Nephron progenitor cell (in vitro differentiated cells): Measurements from ENCODE around the gene ZNF628.

Source experiments
- DNase-seq: peaks from one replicate; pipeline ENCODE4 v3.0.0; 2021
- H3K27ac Mint-ChIP-seq: 2 replicates; pipeline ENCODE4 v1.8.0; 2021; ENCODE audit warnings: mild to moderate bottlenecking, moderate library complexity, mixed read lengths
- H3K27me3 Mint-ChIP-seq: 2 replicates; pipeline ENCODE4 v1.8.0; 2021; ENCODE audit warnings: mild to moderate bottlenecking, low read depth, mixed read lengths; ENCODE audit not compliant: poor library complexity
- H3K36me3 Mint-ChIP-seq: 2 replicates; pipeline ENCODE4 v1.8.0; 2021; ENCODE audit warnings: low read depth, mixed read lengths
- H3K4me1 Mint-ChIP-seq: 2 replicates; pipeline ENCODE4 v1.8.0; 2021; ENCODE audit warnings: mixed read lengths
- H3K4me3 Mint-ChIP-seq: 2 replicates; pipeline ENCODE4 v1.8.0; 2021; ENCODE audit warnings: mild to moderate bottlenecking, moderate library complexity, mixed read lengths
- H3K9me3 Mint-ChIP-seq: 2 replicates; pipeline ENCODE4 v1.8.0; 2021; ENCODE audit warnings: mild to moderate bottlenecking, moderate library complexity, mixed read lengths
- CTCF ChIP-seq: fragments of 200-600 bp; sonication (generic); IDR thresholded peaks from 2 replicates; pipeline ENCODE4 v1.5.0; 2021; ENCODE audit warnings: antibody characterized with exemption

The ZNF628 gene

GRCh38 chr19:55504981-55505380, 28.6 kb downstream of the ZNF628 start:
- H3K9me3 Mint-ChIP-seq = peaks cover 32% of the 10 kb centered on the region
- H3K27me3 Mint-ChIP-seq = peaks cover 58% of the 10 kb centered on the region
- TF ChIP-seq CTCF = no peak
- peaks cover 19% of the 10 kb centered on the region for H3K36me3 Mint-ChIP-seq
- no peak overlapping the region for H3K27ac Mint-ChIP-seq
- peaks cover 7% of the 10 kb centered on the region for H3K4me1 Mint-ChIP-seq
- H3K4me3 Mint-ChIP-seq = no peak overlapping the region
- DNase-seq = no peak

GRCh38 chr19:55508120-55508519, 31.7 kb downstream of the ZNF628 start:
- Mint-ChIP-seq H3K27me3 (peaks cover 61% of the 10 kb centered on the region), H3K4me1 (peaks cover 14% of the 10 kb centered on the region), H3K4me3 (no peak overlapping the region), H3K9me3 (peaks cover 23% of the 10 kb centered on the region), H3K36me3 (peaks cover 6% of the 10 kb centered on the region), H3K27ac (no peak overlapping the region)
- no peak for TF ChIP-seq CTCF
- no peak for DNase-seq

DNA sequence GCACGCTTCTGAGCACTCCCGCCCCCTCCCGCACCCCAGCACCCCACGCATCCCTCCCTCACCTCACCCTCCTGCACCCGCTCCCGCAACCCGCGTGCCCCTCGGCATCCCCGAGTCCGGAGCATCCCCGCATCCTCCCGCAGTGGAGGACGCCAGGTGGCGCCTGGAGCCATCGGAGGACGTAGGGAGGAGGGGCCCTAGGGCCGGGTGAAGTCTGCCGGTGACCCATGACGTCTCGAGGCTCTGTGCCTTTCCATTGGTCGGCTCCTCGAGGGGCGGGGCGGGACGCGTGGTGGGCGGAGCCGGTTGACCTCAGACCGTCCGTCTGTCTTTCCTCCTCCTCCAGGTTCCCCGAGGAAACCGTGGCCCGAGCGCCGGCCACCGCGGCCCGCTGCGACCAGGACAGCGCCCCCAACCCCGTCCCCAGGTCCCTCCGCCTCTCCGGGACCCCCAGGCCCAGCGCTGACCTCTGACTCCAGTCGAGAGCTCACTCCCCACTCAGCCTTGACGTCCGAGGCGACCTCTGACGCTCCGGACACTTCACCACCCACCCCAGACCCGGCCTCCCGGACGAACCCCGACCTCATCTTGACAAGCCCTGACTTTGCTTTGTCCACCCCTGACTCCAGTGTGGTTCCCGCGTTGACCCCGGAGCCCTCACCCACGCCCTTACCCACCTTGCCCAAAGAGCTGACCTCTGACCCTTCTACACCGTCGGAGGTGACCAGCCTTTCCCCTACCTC, 40.6 kb downstream of the ZNF628 start:
- H3K4me3 Mint-ChIP-seq = peak overlapping the region; percentile 71
- peak; percentile 58 for TF ChIP-seq CTCF
- no peaks in the 10 kb centered on the region for H3K36me3 Mint-ChIP-seq
- H3K27ac Mint-ChIP-seq = peak overlapping the region; percentile 88
- no peaks in the 10 kb centered on the region for H3K9me3 Mint-ChIP-seq
- peaks cover 21% of the 10 kb centered on the region for H3K4me1 Mint-ChIP-seq
- peaks cover 20% of the 10 kb centered on the region for H3K27me3 Mint-ChIP-seq
- peak; percentile 93 for DNase-seq

DNA sequence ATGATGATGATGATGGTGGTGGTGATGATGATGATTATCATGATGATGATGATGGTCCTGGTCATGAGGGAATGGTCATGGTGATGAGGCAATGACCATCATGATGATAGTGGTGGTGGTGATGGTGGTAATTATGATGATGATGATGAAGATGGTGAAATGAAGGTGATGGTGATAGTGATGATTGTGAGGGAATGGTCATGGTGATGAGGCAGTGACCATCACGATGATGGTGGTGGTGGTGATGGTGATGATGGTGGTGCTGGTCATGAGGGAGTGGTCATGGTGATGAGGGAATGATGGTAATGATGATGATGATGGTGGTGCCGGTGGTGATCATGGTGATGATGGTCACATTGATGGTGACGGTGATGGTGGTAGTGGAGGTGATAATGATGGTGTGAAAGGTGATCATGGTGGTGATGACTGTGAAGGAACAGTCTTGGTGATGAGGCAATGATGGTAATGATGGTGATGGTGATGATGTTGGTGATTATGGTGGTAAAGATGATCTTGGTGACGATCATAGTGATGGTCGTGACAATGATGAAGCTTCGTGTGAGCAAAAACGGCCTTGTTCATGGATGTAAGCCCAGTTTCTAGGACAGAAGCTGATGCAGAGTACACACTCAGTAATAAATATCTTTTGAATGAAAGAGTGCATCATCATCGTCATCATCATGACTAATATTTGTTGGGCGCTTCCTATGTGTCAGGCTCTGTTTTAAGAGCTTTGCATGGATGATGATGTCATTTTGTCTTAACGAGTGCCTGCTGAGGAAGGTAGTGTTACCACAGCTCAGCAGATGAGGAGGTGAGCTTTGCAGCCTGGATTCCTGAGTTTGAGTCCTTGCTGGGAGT, 43.3 kb downstream of the ZNF628 start:
- H3K36me3 Mint-ChIP-seq = peaks cover 4% of the 10 kb centered on the region
- no peaks in the 10 kb centered on the region for H3K9me3 Mint-ChIP-seq
- no peak for DNase-seq

GRCh38 chr19:55520691-55521292, 44.4 kb downstream of the ZNF628 start:
- H3K27me3 Mint-ChIP-seq = peaks cover 24% of the 10 kb centered on the region
- H3K4me1 Mint-ChIP-seq = peaks cover 25% of the 10 kb centered on the region
- no peak overlapping the region for H3K4me3 Mint-ChIP-seq
- no peaks in the 10 kb centered on the region for H3K9me3 Mint-ChIP-seq
- no peak for TF ChIP-seq CTCF
- peaks cover 4% of the 10 kb centered on the region for H3K36me3 Mint-ChIP-seq
- DNase-seq = no peak
- H3K27ac Mint-ChIP-seq = no peak overlapping the region

More for the DNA sequence above, 43.3 kb downstream of the ZNF628 start:
- Mint-ChIP-seq H3K4me1 (peaks cover 23% of the 10 kb centered on the region), H3K27ac (no peak overlapping the region), H3K4me3 (no peak overlapping the region), H3K27me3 (peaks cover 25% of the 10 kb centered on the region)
- TF ChIP-seq CTCF = no peak
